Liver (tissue), 9 donors: ENCODE data around the gene KMT5B. TPM values are rescaled to one million over a fixed set of nuclear protein-coding genes. Genes with fewer than 3 reads are reported as not detected.

Experiments used
- DNase-seq: peaks from one replicate; pipeline ENCODE4 v3.0.0-alpha.2; 2017; ENCODE audit warnings: low spot score
- H3K27ac ChIP-seq, 2 donors: one replicate each; pipeline ENCODE4 v1.7.0; 2013; ENCODE audit warnings: inconsistent platforms in 2 of 2, low read length in 2 of 2, control low read depth in 1 of 2, low read depth in 1 of 2, mild to moderate bottlenecking in 1 of 2
- H3K27me3 ChIP-seq, 4 donors: one replicate each; pipeline versions ENCODE4 v1.6.1 to v1.7.0; 2013; ENCODE audit warnings: low read length in 3 of 4, inconsistent platforms in 1 of 4, mild to moderate bottlenecking in 1 of 4, moderate library complexity in 1 of 4; ENCODE audit not compliant: control insufficient read depth in 4 of 4, insufficient read depth in 4 of 4
- H3K36me3 ChIP-seq, 4 donors: one replicate each; pipeline versions ENCODE4 v1.6.1 to v1.7.0; 2013; ENCODE audit warnings: low read length in 3 of 4, mild to moderate bottlenecking in 3 of 4, low read depth in 1 of 4, moderate library complexity in 1 of 4; ENCODE audit not compliant: control insufficient read depth in 4 of 4, insufficient read depth in 3 of 4
- H3K4me1 ChIP-seq, 4 donors: one replicate each; pipeline versions ENCODE4 v1.6.1 to v1.7.0; 2013; ENCODE audit warnings: low read length in 3 of 4, mild to moderate bottlenecking in 3 of 4, moderate library complexity in 1 of 4; ENCODE audit not compliant: control insufficient read depth in 4 of 4, insufficient read depth in 4 of 4
- H3K4me3 ChIP-seq, 3 donors: one replicate each; pipeline versions ENCODE4 v1.6.1 to v1.7.0; 2013; ENCODE audit warnings: low read length in 3 of 3, control low read depth in 1 of 3, low read depth in 1 of 3, mild to moderate bottlenecking in 1 of 3
- H3K9ac ChIP-seq, 2 donors: one replicate each; pipeline ENCODE4 v1.7.0; 2013; ENCODE audit warnings: low read length in 2 of 2, mild to moderate bottlenecking in 2 of 2, moderate library complexity in 2 of 2, control low read depth in 1 of 2, low read depth in 1 of 2
- H3K9me3 ChIP-seq, 4 donors: one replicate each; pipeline versions ENCODE4 v1.6.1 to v1.7.0; 2013; ENCODE audit warnings: low read length in 3 of 4; ENCODE audit not compliant: control insufficient read depth in 4 of 4
- CTCF ChIP-seq: fragments of 150-350 bp; IDR thresholded peaks from 2 replicates; pipeline ENCODE4 v1.5.1; 2017; ENCODE audit warnings: improper control_type of control experiment, low read depth, low read length; ENCODE audit not compliant: missing input control
- FOXA2 ChIP-seq: IDR thresholded peaks from 2 replicates; pipeline ENCODE4 v1.6.1; 2016; ENCODE audit warnings: antibody characterized with exemption
- GABPA ChIP-seq, 2 donors: IDR thresholded peaks in 1 of 2; conservative IDR thresholded peaks in 1 of 2; 2 replicates each; pipeline ENCODE4 v1.6.1; 2016; ENCODE audit warnings: antibody characterized with exemption in 2 of 2, mild to moderate bottlenecking in 1 of 2, moderate library complexity in 1 of 2
- HNF4A ChIP-seq, 2 donors: conservative IDR thresholded peaks; 2 replicates each; pipeline ENCODE4 v1.6.1; 2016; ENCODE audit warnings: antibody characterized with exemption in 2 of 2, mild to moderate bottlenecking in 2 of 2
- HNF4G ChIP-seq: IDR thresholded peaks from 2 replicates; pipeline ENCODE4 v1.6.1; 2016; ENCODE audit warnings: antibody characterized with exemption
- JUND ChIP-seq, 2 donors: IDR thresholded peaks; 2 replicates each; pipeline ENCODE4 v1.6.1; 2016; ENCODE audit warnings: antibody characterized with exemption in 2 of 2
- NR2F2 ChIP-seq: IDR thresholded peaks from 2 replicates; pipeline ENCODE4 v1.6.1; 2016; ENCODE audit warnings: antibody characterized with exemption
- RAD21 ChIP-seq, 2 donors: IDR thresholded peaks; 2 replicates each; pipeline ENCODE4 v1.6.1; 2016; ENCODE audit warnings: antibody characterized with exemption in 2 of 2, mild to moderate bottlenecking in 2 of 2
- SP1 ChIP-seq: IDR thresholded peaks from 2 replicates; pipeline ENCODE4 v1.6.1; 2018; ENCODE audit warnings: antibody characterized with exemption, mild to moderate bottlenecking
- TAF1 ChIP-seq: conservative IDR thresholded peaks from 2 replicates; pipeline ENCODE4 v1.6.1; 2016; ENCODE audit warnings: antibody characterized with exemption, mild to moderate bottlenecking
- YY1 ChIP-seq: IDR thresholded peaks from 2 replicates; pipeline ENCODE4 v1.6.1; 2016; ENCODE audit warnings: antibody characterized with exemption, mild to moderate bottlenecking
- WGBS: extraction: QIAGEN DNeasy Blood & Tissue Kit; methylation state at CpG from one replicate; pipeline ENCODE4 v1.1.7; 2013; 5-methylcytosine and 5-hydroxymethylcytosine counted together
- polyA plus RNA-seq, 2 donors: library from polyadenylated mRNA; stranded (reverse) in 1 of 2; unstranded in 1 of 2; fragments of 200-250 nt in 1 of 2; fragments of >200 nt in 1 of 2; fragmentation: Nextera tagmentation in 1 of 2; extraction: Ambion mirVana in 1 of 2; gene quantifications; one replicate each; pipeline versions ENCODE4 v1.2.1 to v1.2.3, GENCODE V29; 2013 to 2015
- total RNA-seq, 2 donors: library from RNA; depleted of rRNA; stranded (reverse); fragments of >200 nt; gene quantifications; one replicate each; pipeline ENCODE4 v1.2.3, GENCODE V29; 2014
- TF ChIP-seq, protein P1 (sequence below): IDR thresholded peaks from 2 replicates; pipeline ENCODE4 v1.6.1; 2016; ENCODE audit warnings: antibody characterized with exemption, mild to moderate bottlenecking
- TF ChIP-seq, protein P2 (sequence below): IDR thresholded peaks from 2 replicates; pipeline ENCODE4 v1.6.1; 2016; ENCODE audit warnings: antibody characterized with exemption
- donor health status: healthy.
- donor health status: healthy.
- donor health status: healthy.
- donor health status: healthy.
- donor health status: healthy.

KMT5B gene
- total RNA-seq (10 to 100 TPM; 17.9 to 33.8 TPM), polyA plus RNA-seq (10 to 100 TPM in 1 of 2 donors, 1 to 10 TPM in 1; 8.7 to 11.7 TPM)

- WGBS = 2% methylated on average over 60 of the region's 60 CpGs
- peak within 1 kb of the TSS; percentile 97 to 99 for H3K27ac ChIP-seq
- H3K9ac ChIP-seq = peak within 1 kb of the TSS; percentile 63 to 82
- H3K4me1 ChIP-seq = peaks cover 9 to 39% (median 31%) of the 10 kb centered on the region in 4 donors
- H3K9me3 ChIP-seq = no peaks in the 10 kb centered on the region
- peak within 1 kb of the TSS; percentile 74 to 96 (median 77) for H3K4me3 ChIP-seq
- TF ChIP-seq YY1 = peak; percentile 88
- TF ChIP-seq, protein P1, sequence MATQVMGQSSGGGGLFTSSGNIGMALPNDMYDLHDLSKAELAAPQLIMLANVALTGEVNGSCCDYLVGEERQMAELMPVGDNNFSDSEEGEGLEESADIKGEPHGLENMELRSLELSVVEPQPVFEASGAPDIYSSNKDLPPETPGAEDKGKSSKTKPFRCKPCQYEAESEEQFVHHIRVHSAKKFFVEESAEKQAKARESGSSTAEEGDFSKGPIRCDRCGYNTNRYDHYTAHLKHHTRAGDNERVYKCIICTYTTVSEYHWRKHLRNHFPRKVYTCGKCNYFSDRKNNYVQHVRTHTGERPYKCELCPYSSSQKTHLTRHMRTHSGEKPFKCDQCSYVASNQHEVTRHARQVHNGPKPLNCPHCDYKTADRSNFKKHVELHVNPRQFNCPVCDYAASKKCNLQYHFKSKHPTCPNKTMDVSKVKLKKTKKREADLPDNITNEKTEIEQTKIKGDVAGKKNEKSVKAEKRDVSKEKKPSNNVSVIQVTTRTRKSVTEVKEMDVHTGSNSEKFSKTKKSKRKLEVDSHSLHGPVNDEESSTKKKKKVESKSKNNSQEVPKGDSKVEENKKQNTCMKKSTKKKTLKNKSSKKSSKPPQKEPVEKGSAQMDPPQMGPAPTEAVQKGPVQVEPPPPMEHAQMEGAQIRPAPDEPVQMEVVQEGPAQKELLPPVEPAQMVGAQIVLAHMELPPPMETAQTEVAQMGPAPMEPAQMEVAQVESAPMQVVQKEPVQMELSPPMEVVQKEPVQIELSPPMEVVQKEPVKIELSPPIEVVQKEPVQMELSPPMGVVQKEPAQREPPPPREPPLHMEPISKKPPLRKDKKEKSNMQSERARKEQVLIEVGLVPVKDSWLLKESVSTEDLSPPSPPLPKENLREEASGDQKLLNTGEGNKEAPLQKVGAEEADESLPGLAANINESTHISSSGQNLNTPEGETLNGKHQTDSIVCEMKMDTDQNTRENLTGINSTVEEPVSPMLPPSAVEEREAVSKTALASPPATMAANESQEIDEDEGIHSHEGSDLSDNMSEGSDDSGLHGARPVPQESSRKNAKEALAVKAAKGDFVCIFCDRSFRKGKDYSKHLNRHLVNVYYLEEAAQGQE = no peak
- DNase-seq = peak; percentile 83
- H3K27me3 ChIP-seq = no peaks in the 10 kb centered on the region
- no peaks in the 10 kb centered on the region for H3K36me3 ChIP-seq
These were observed at the start of gene KMT5B for GRCh38 chr11:68213135-68213515. KMT5B (minus strand) TSS chr11:68213296; CDS start chr11:68190076, 23,220 bp downstream.

DNA sequence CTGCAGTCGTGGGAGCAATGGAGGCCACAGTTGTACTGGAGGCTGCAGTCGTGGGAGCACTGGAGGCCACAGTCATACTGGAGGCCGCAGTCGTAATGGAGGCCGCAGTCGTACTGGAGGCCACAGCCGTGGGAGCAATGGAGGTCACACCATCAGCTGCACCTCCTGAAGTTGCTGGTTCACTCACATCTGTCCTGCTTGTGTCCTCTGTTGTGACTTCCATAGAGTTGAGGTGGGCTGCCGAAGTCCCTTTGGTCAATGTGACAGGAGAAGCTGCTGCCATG is 49.4 kb upstream of the KMT5B start:
- H3K27me3 ChIP-seq = no peaks in the 10 kb centered on the region
- no peak for DNase-seq
- H3K4me3 ChIP-seq = no peak overlapping the region
- H3K9ac ChIP-seq = no peak overlapping the region
- TF ChIP-seq SP1 = no peak
- TF ChIP-seq JUND (IDR thresholded peaks at IDR 0.05) = no peak
- TF ChIP-seq, protein P1 = no peak
- TF ChIP-seq NR2F2 = no peak
- TF ChIP-seq RAD21 (IDR thresholded peaks at IDR 0.05) = no peak
- TF ChIP-seq GABPA (IDR thresholded peaks at IDR 0.05 in 1 of 2, conservative IDR thresholded peaks at IDR 0.05 in 1 of 2) = no peak
- no peak for TF ChIP-seq YY1
- TF ChIP-seq, protein P2, sequence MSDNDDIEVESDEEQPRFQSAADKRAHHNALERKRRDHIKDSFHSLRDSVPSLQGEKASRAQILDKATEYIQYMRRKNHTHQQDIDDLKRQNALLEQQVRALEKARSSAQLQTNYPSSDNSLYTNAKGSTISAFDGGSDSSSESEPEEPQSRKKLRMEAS = no peak
- no peak for TF ChIP-seq CTCF
- no peak for TF ChIP-seq TAF1
- TF ChIP-seq FOXA2 = no peak
- TF ChIP-seq HNF4G = no peak
- TF ChIP-seq HNF4A (conservative IDR thresholded peaks at IDR 0.05) = no peak
- no peaks in the 10 kb centered on the region for H3K9me3 ChIP-seq
- H3K27ac ChIP-seq = no peak overlapping the region
- whole genome bisulfite sequencing = 95% methylated on average over 8 of the region's 8 CpGs
- H3K4me1 ChIP-seq = peaks cover 3 to 11% (median 7%) of the 10 kb centered on the region in 4 donors
- peaks cover 13 to 63% (median 51%) of the 10 kb centered on the region in 4 donors for H3K36me3 ChIP-seq
